ENCODE measurements around the gene NYAP1. TPM values are rescaled to one million over a fixed set of nuclear protein-coding genes. Genes with fewer than 3 reads are reported as not detected.

The NYAP1 gene
- total and polyA plus RNA-seq, 4 donors, result 0.32 to 1.1 (median 0.46) TPM

DNA sequence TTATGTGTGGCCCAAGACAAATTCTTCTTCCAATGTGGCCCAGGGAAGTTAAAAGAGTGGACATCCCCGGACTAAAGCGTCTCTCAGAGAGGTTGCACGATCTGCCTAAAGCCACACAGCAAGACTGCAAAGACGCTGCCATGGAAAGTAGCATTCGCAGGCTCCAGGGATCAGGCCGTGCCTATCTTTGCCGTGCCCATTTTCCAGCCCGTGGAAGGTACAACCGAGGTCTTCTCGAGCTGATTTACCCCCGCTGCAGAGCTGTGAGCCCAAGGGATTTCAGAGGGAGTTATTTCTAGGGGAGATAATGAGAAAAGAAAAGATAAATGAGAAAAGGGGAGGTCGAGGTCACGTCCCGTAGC is 1.0 kb upstream of the NYAP1 start:
- Histone ChIP-seq H3K36me3 (ENCODE audit: control insufficient read depth in 4 of 4, insufficient read depth in 4 of 4, low read length in 4 of 4) (no peaks in the 10 kb centered on the region), H3K9ac (ENCODE audit: insufficient read depth in 1 of 2, low read length in 2 of 2) (no peak overlapping the region), H3K27ac (ENCODE audit: low read depth in 1 of 2, low read length in 1 of 2) (no peak overlapping the region), H3K4me3 (no peak overlapping the region), H3K27me3 (ENCODE audit: control insufficient read depth in 3 of 3, insufficient read depth in 3 of 3, low read length in 2 of 3) (no peaks in the 10 kb centered on the region), H3K9me3 (ENCODE audit: control insufficient read depth in 4 of 4, insufficient read depth in 3 of 4, low read length in 3 of 4) (no peaks in the 10 kb centered on the region), H3K4me1 (ENCODE audit: control insufficient read depth in 5 of 5, insufficient read depth in 5 of 5, low read length in 5 of 5) (peaks cover 0 to 23% (median 4%) of the 10 kb centered on the region in 5 donors)
- TF ChIP-seq CTCF (IDR thresholded peaks at IDR 0.05; ENCODE audit: control extremely low read depth, extremely low read depth), result no peak
- WGBS, 2 donors, result 42 to 53% methylated on average over 14 of the region's 14 CpGs
- ATAC-seq (ENCODE audit: insufficient read depth, low FRiP score) (no peak), DNase-seq (no peak)

DNA sequence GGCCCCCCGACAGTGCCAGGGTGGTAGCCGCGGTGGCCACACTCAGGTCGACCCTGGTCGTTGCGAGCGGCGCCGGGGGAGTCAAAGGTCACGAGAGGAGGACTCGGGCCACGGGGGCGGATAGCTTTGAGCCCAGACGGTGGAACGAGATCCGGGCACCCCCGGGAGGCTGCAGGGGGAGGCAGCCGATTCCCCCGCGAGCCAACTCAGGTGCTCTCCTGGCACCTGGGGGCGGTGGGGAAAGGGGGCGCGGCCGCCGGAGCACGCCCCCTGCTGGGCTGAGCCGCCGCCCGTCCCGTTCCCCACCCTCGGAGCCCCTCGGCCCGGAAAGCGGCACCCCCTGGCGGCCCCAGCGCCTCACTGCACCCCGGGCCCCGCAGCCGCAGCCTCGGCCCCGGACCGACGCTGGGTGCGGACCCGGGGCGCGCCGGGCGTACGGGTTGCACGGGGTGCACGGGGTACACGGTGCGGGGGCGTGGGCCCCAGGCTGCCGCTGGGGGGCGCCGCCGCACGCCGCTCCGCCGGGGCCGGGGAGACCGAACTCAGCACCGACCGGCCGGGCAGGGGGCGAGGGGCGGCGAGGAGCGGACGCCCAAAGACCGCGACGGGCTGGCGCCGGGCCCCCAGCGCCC is 521 bp upstream of the NYAP1 start:
- WGBS, 2 donors, result 1% methylated on average over 36 to 79 of the region's 79 CpGs
- peak; percentile 71 to 83 (median 76) for DNase-seq
- peak; percentile 64 for TF ChIP-seq CTCF (IDR thresholded peaks at IDR 0.05; ENCODE audit: control extremely low read depth, extremely low read depth)

GRCh38 chr7:100484673-100485045 is 932 bp downstream of the NYAP1 start:
- Histone ChIP-seq H3K4me1 (ENCODE audit: control insufficient read depth in 5 of 5, insufficient read depth in 5 of 5, low read length in 5 of 5) (peaks cover 0 to 19% (median under 1%) of the 10 kb centered on the region in 5 donors), H3K9me3 (ENCODE audit: control insufficient read depth in 4 of 4, insufficient read depth in 3 of 4, low read length in 3 of 4) (no peaks in the 10 kb centered on the region), H3K9ac (ENCODE audit: insufficient read depth in 1 of 2, low read length in 2 of 2) (peak overlapping the region in 1 of 2 donors; percentile 38), H3K36me3 (ENCODE audit: control insufficient read depth in 4 of 4, insufficient read depth in 4 of 4, low read length in 4 of 4) (no peaks in the 10 kb centered on the region), H3K4me3 (no peak overlapping the region), H3K27me3 (ENCODE audit: control insufficient read depth in 3 of 3, insufficient read depth in 3 of 3, low read length in 2 of 3) (no peaks in the 10 kb centered on the region), H3K27ac (ENCODE audit: low read depth in 1 of 2, low read length in 1 of 2) (no peak overlapping the region)
- ATAC-seq (ENCODE audit: insufficient read depth, low FRiP score) (no peak), DNase-seq (no peak)
- WGBS, 2 donors, result 87 to 88% methylated on average over 6 of the region's 6 CpGs
- no peak for TF ChIP-seq CTCF (IDR thresholded peaks at IDR 0.05; ENCODE audit: control extremely low read depth, extremely low read depth)

More for the DNA sequence above, 521 bp upstream of the NYAP1 start:
- Histone ChIP-seq H3K9me3 (ENCODE audit: control insufficient read depth in 4 of 4, insufficient read depth in 3 of 4, low read length in 3 of 4) (no peaks in the 10 kb centered on the region), H3K4me1 (ENCODE audit: control insufficient read depth in 5 of 5, insufficient read depth in 5 of 5, low read length in 5 of 5) (peaks cover 0 to 23% (median 4%) of the 10 kb centered on the region in 5 donors), H3K4me3 (peak overlapping the region; percentile 29), H3K27ac (ENCODE audit: low read depth in 1 of 2, low read length in 1 of 2) (no peak overlapping the region), H3K9ac (ENCODE audit: insufficient read depth in 1 of 2, low read length in 2 of 2) (no peak overlapping the region), H3K36me3 (ENCODE audit: control insufficient read depth in 4 of 4, insufficient read depth in 4 of 4, low read length in 4 of 4) (no peaks in the 10 kb centered on the region), H3K27me3 (ENCODE audit: control insufficient read depth in 3 of 3, insufficient read depth in 3 of 3, low read length in 2 of 3) (no peaks in the 10 kb centered on the region)
- ATAC-seq (ENCODE audit: insufficient read depth, low FRiP score), result peak; percentile 46

DNA sequence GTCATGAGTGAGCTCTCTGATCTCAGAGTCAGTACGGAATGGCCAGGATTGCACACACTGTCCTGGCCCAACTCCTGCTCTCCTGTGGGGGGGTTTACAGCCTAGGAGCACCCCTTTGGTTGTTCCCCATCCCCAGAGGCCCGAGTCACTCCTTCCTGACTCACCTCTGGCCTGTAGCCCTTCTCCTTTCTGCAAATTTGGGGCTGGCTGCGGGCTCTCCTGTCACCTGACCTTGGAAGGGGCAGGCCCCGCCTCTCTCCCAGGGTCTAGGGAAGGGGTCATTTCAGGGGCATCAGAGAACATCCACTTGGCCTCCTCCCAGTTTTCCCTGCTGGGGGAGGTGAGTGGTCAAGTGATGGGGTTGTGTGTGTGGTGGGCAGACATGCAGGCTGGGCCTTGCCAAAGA is 1.7 kb downstream of the NYAP1 start:
- no peak for TF ChIP-seq CTCF (IDR thresholded peaks at IDR 0.05; ENCODE audit: control extremely low read depth, extremely low read depth)
- no peaks in the 10 kb centered on the region for H3K27me3 ChIP-seq (ENCODE audit: control insufficient read depth in 3 of 3, insufficient read depth in 3 of 3, low read length in 2 of 3)
- H3K36me3 ChIP-seq (ENCODE audit: control insufficient read depth in 4 of 4, insufficient read depth in 4 of 4, low read length in 4 of 4), result no peaks in the 10 kb centered on the region
- H3K9ac ChIP-seq (ENCODE audit: insufficient read depth in 1 of 2, low read length in 2 of 2), result no peak overlapping the region
- H3K9me3 ChIP-seq (ENCODE audit: control insufficient read depth in 4 of 4, insufficient read depth in 3 of 4, low read length in 3 of 4), result no peaks in the 10 kb centered on the region
- no peak for DNase-seq
- no peak overlapping the region for H3K4me3 ChIP-seq
- WGBS, 2 donors, result 74 to 83% methylated on average over 4 of the region's 4 CpGs
- H3K4me1 ChIP-seq (ENCODE audit: control insufficient read depth in 5 of 5, insufficient read depth in 5 of 5, low read length in 5 of 5), result peaks cover 0 to 18% (median 0%) of the 10 kb centered on the region in 5 donors
- ATAC-seq (ENCODE audit: insufficient read depth, low FRiP score), result no peak
- H3K27ac ChIP-seq (ENCODE audit: low read depth in 1 of 2, low read length in 1 of 2), result no peak overlapping the region

Data from lung (tissue), 12 donors.